ENCODE data around the gene PLXNA2. TPM values are rescaled to one million over a fixed set of nuclear protein-coding genes. Genes with fewer than 3 reads are reported as not detected.

PLXNA2 gene
- total and polyA plus RNA-seq, 2 of the 13 experiments (the other 11 are each of a cell fraction or from before 2014, with no cell fraction given), result 1.1 to 2.1 TPM

DNA sequence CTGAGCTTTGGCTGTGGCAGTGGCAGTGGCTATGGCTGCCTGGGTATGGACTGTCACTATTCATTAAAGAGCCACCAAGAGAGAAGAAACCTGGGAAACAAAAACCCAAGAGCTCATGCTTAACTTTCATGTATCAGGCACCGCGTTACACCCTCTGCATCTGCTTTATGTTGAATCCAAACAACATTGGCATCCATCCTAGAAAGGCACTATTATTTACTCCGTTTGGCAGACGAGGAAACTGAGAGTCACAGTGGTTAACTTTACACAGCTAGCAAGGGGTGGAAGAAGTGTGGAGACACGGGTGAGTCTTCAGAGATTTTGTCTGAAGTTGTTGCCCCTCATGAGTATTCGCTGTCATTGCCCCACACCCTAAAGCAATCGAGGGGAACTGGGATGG, 63.8 kb downstream of the PLXNA2 start (continued):
- no peak for TF ChIP-seq SSRP1 (CRISPR knock-in tag; IDR thresholded peaks at IDR 0.05)
- TF ChIP-seq RFX5 (IDR thresholded peaks at IDR 0.05; ENCODE audit: low read depth, low read length), result no peak

DNA sequence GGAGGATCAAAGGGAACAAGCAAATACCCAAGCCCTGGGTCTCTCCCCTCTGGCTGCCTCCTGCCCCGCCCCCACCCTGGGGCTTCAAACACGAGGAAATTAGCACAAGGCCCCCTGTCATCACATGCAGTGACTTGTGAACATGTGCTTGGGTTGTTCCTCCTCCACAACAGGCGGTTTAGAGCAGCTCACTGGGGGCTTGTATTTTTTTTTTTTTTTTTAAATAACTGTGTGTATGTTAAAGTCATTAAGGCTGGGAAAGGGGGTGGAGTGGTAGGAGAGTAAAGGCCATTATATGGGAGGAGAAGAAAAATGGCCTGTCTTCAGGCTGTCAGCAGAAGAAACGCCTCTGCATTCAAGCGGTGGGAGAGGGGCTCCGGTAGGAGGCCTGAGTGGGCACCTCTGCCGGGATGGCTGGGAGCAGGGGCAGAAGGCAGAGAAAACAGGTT, 64.2 kb downstream of the PLXNA2 start:
- no peaks in the 10 kb centered on the region for H3K9me3 ChIP-seq (ENCODE audit: low read length)
- H3K79me2 ChIP-seq (ENCODE audit: insufficient read depth, low read length), result no peaks in the 10 kb centered on the region
- FAIRE-seq, result no peak
- no peaks in the 10 kb centered on the region for H4K20me1 ChIP-seq (ENCODE audit: insufficient read depth, low read length)
- WGBS (ENCODE audit: low lambda C conversion rate), result 52% methylated on average over 7 of the region's 7 CpGs
- H3K27ac ChIP-seq (ENCODE audit: extremely low read length, insufficient read depth, low read length), result no peak overlapping the region
- intact Hi-C loops (cut with micrococcal nuclease; ENCODE audit: unreplicated experiment), result no loop called here
- no peaks in the 10 kb centered on the region for H3K27me3 ChIP-seq (ENCODE audit: control insufficient read depth in 1 of 2, insufficient read depth in 2 of 2, low read length in 2 of 2)
- H3K4me1 ChIP-seq (ENCODE audit: insufficient read depth, low read length), result peaks cover 96% of the 10 kb centered on the region
- DNase-seq (ENCODE audit: low spot score), result no peak
- ChIA-PET CTCF (ENCODE audit: low intra/inter-chr PET ratio, low total read pairs) (no interaction called here), POLR2A (no interaction called here)
- no peak for ATAC-seq
- H3K36me3 ChIP-seq (replicated peaks in 1 of 2; ENCODE audit: control insufficient read depth in 1 of 2, insufficient read depth in 2 of 2, low read length in 2 of 2), result no peaks in the 10 kb centered on the region
- no peak for TF ChIP-seq U2AF2 (IDR thresholded peaks at IDR 0.05; ENCODE audit: low read depth, low read length)
- TF ChIP-seq, protein P1, sequence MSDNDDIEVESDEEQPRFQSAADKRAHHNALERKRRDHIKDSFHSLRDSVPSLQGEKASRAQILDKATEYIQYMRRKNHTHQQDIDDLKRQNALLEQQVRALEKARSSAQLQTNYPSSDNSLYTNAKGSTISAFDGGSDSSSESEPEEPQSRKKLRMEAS (IDR thresholded peaks at IDR 0.05), result 0 out of 2 replicates have a peak, but pooled peaks have one; percentile 23
- no peak for TF ChIP-seq PAF1 (CRISPR knock-in tag; IDR thresholded peaks at IDR 0.05)
- TF ChIP-seq ZNF235 (CRISPR knock-in tag; IDR thresholded peaks at IDR 0.05; ENCODE audit: borderline replicate concordance), result no peak
- 0 out of 2 replicates have a peak, but pooled peaks have one; percentile 20 for TF ChIP-seq SAP130 (CRISPR knock-in tag; IDR thresholded peaks at IDR 0.05; ENCODE audit: low read depth)
- TF ChIP-seq, protein P2, sequence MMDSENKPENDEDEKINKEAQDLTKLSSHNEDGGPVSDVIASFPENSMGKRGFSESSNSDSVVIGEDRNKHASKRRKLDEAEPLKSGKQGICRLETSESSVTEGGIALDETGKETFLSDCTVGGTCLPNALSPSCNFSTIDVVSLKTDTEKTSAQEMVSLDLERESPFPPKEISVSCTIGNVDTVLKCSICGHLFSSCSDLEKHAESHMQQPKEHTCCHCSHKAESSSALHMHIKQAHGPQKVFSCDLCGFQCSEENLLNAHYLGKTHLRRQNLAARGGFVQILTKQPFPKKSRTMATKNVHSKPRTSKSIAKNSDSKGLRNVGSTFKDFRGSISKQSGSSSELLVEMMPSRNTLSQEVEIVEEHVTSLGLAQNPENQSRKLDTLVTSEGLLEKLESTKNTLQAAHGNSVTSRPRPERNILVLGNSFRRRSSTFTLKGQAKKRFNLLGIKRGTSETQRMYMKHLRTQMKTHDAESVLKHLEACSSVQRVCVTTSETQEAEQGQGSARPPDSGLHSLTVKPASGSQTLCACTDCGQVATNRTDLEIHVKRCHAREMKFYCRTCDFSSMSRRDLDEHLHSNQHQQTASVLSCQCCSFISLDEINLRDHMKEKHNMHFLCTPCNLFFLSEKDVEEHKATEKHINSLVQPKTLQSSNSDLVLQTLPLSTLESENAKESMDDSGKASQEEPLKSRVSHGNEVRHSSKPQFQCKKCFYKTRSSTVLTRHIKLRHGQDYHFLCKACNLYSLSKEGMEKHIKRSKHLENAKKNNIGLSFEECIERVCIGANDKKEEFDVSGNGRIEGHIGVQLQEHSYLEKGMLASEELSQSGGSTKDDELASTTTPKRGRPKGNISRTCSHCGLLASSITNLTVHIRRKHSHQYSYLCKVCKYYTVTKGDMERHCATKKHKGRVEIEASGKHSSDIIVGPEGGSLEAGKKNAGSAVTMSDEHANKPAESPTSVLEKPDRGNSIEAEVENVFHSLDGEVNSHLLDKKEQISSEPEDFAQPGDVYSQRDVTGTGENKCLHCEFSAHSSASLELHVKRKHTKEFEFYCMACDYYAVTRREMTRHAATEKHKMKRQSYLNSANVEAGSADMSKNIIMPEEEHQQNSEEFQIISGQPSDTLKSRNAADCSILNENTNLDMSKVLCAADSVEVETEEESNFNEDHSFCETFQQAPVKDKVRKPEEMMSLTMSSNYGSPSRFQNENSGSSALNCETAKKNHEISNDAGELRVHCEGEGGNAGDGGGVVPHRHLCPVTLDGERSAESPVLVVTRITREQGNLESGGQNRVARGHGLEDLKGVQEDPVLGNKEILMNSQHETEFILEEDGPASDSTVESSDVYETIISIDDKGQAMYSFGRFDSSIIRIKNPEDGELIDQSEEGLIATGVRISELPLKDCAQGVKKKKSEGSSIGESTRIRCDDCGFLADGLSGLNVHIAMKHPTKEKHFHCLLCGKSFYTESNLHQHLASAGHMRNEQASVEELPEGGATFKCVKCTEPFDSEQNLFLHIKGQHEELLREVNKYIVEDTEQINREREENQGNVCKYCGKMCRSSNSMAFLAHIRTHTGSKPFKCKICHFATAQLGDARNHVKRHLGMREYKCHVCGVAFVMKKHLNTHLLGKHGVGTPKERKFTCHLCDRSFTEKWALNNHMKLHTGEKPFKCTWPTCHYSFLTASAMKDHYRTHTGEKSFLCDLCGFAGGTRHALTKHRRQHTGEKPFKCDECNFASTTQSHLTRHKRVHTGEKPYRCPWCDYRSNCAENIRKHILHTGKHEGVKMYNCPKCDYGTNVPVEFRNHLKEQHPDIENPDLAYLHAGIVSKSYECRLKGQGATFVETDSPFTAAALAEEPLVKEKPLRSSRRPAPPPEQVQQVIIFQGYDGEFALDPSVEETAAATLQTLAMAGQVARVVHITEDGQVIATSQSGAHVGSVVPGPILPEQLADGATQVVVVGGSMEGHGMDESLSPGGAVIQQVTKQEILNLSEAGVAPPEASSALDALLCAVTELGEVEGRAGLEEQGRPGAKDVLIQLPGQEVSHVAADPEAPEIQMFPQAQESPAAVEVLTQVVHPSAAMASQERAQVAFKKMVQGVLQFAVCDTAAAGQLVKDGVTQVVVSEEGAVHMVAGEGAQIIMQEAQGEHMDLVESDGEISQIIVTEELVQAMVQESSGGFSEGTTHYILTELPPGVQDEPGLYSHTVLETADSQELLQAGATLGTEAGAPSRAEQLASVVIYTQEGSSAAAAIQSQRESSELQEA (CRISPR knock-in tag; IDR thresholded peaks at IDR 0.05; ENCODE audit: not compliant biosample characterization), result no peak
- TF ChIP-seq, protein P3, sequence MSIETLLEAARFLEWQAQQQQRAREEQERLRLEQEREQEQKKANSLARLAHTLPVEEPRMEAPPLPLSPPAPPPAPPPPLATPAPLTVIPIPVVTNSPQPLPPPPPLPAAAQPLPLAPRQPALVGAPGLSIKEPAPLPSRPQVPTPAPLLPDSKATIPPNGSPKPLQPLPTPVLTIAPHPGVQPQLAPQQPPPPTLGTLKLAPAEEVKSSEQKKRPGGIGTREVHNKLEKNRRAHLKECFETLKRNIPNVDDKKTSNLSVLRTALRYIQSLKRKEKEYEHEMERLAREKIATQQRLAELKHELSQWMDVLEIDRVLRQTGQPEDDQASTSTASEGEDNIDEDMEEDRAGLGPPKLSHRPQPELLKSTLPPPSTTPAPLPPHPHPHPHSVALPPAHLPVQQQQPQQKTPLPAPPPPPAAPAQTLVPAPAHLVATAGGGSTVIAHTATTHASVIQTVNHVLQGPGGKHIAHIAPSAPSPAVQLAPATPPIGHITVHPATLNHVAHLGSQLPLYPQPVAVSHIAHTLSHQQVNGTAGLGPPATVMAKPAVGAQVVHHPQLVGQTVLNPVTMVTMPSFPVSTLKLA (IDR thresholded peaks at IDR 0.05), result peak; percentile 84
- TF ChIP-seq JARID2 (CRISPR knock-in tag; IDR thresholded peaks at IDR 0.05; ENCODE audit: insufficient replicate concordance), result no peak
- no peak overlapping the region for H2AFZ ChIP-seq (ENCODE audit: low read length)
- H3K4me3 ChIP-seq (replicated peaks in 1 of 3; ENCODE audit: insufficient read depth in 1 of 3, low read depth in 2 of 3, low read length in 3 of 3), result no peak overlapping the region
- BruUV-seq (replicated peaks), result no TSS peak
- H3K9ac ChIP-seq (ENCODE audit: insufficient read depth, low read depth, low read length), result no peak overlapping the region
- H3K4me2 ChIP-seq (ENCODE audit: low read depth, low read length), result no peak overlapping the region
- in situ Hi-C loops (cut with HindIII; ENCODE audit: extremely low pct_ligation_motif_present, low pct_unique_long_range_greater_than_20kb), result no loop called here

Measured in HepG2 (cell line).